ENCODE results near the gene ABCA7.
"Not testable (repeated sequence)": the region's sequence is repeated elsewhere in the genome, so short reads cannot be mapped to it uniquely, and the experiment has no call there.

ABCA7 gene

GRCh38 chr19:1018393-1018792 is 21.5 kb upstream of the ABCA7 start:
- DNase-seq, result no peak

GRCh38 chr19:1018932-1019615 is 20.8 kb upstream of the ABCA7 start:
- DNase-seq, result no peak

- no peak for DNase-seq
Measured at GRCh38 chr19:1019616-1019961, 20.3 kb upstream of the ABCA7 start.

- DNase-seq, result no peak
Measured at GRCh38 chr19:1019980-1020867, 19.7 kb upstream of the ABCA7 start.

- peak; percentile 98 for DNase-seq
Measured at GRCh38 chr19:1020868-1021425, 19.0 kb upstream of the ABCA7 start, which contains the start of gene TMEM259. TMEM259 (minus strand) TSS chr19:1021123; CDS start chr19:1020996, 127 bp downstream.

GRCh38 chr19:1023883-1024188 is 16.1 kb upstream of the ABCA7 start:
- not testable (repeated sequence) for DNase-seq

- not testable (repeated sequence) for DNase-seq
Measured at GRCh38 chr19:1025080-1025479, 14.8 kb upstream of the ABCA7 start.

GRCh38 chr19:1025960-1026782 is 13.7 kb upstream of the ABCA7 start, which contains the start of gene CNN2:
CNN2 (plus strand) TSS chr19:1026608; CDS start chr19:1026662, 54 bp downstream.
- no peak for DNase-seq

GRCh38 chr19:1026783-1027649 is 12.9 kb upstream of the ABCA7 start:
- DNase-seq, result no peak

- DNase-seq, result no peak
Measured at GRCh38 chr19:1027650-1028061, 12.3 kb upstream of the ABCA7 start.

- DNase-seq, result no peak
Measured at GRCh38 chr19:1028062-1028926, 11.6 kb upstream of the ABCA7 start.

GRCh38 chr19:1032264-1032867 is 7.5 kb upstream of the ABCA7 start:
- no peak for DNase-seq

GRCh38 chr19:1035998-1036621 is 3.8 kb upstream of the ABCA7 start:
- DNase-seq, result no peak

GRCh38 chr19:1037621-1038064 is 2.3 kb upstream of the ABCA7 start:
- DNase-seq, result no peak

GRCh38 chr19:1038978-1039645 is 795 bp upstream of the ABCA7 start:
- no peak for DNase-seq

GRCh38 chr19:1040476-1041271 is 767 bp downstream of the ABCA7 start:
- DNase-seq, result peak; percentile 82

- DNase-seq, result no peak
Measured at GRCh38 chr19:1041272-1041834, 1.4 kb downstream of the ABCA7 start.
